ENCODE measurements around the gene C6orf52. TPM values are rescaled to one million over a fixed set of nuclear protein-coding genes. Genes with fewer than 3 reads are reported as not detected.

Gene C6orf52
- total RNA-seq, 1 experiment from 2014 or later, result 1.7 TPM

- DNase-seq (ENCODE audit: low read depth), result peak; percentile 5
Measured at GRCh38 chr6:10655508-10656055, 38.8 kb downstream of the C6orf52 start.

DNA sequence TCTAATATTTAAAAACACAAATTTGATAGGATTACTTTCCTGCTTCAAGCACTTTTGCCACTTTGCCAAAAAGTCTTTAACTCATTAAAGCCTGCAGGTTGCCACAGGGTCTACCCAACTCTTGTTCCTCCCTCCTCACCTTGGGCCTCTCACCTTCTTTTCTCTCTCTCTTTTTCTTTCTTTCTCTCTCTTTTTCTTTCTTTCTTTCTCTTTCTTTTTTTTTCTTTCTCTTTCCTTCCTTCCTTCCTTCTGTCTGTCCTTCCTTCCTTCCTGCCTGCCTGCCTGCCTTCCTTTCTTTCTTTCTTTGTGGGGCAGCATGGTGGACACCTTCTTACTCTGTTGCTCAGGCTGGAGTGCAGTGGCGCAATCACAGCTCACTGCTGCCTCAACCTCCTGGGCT is 50.2 kb downstream of the C6orf52 start:
- no peak for DNase-seq (ENCODE audit: low read depth)

GRCh38 chr6:10643201-10643651 is 51.2 kb downstream of the C6orf52 start:
- no peak for DNase-seq (ENCODE audit: low read depth)

DNA sequence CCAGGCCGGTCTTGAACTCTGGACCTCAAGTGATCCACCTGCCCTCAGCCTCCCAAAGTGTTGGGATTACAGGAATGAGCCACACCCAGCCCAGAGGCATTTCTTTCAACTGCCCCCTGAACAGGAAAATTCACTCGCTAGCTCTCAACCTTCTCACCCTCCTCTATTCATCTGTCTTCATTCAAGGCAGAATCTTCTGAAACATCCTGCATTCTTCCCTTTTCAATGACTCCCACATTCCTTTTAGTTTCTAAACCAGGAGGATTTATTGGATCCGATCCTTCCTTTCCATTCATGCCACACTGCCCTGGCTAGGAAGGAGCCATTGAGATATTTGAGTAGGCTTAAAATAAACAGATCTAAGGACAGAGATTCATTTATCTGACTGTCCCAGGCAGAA is 52.9 kb downstream of the C6orf52 start:
- no peak for DNase-seq (ENCODE audit: low read depth)

- no peak for DNase-seq (ENCODE audit: low read depth)
Measured at GRCh38 chr6:10640412-10640811, 54.0 kb downstream of the C6orf52 start.

- peak; percentile 86 for DNase-seq (ENCODE audit: low read depth)
Measured at GRCh38 chr6:10633216-10633615, 61.2 kb downstream of the C6orf52 start.

DNA sequence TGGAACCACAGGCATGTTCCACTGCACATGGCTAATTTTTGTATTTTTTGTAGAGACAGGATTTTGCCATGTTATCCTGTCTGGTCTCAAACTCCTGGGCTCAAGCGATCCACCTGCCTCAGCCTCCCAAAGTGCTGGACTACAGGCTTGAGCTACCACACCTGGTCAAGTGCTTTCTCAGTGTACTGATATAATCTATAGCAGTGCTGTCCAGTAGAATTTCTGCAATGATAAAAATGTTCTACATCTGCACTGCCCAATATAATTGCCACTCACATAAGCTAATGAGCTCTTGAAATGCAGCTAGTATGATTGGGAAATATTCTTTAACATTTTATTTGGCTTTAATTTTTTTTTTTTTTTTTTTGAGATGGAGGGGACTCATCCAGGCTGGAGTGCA is 64.2 kb downstream of the C6orf52 start:
- DNase-seq (ENCODE audit: low read depth), result no peak

DNA sequence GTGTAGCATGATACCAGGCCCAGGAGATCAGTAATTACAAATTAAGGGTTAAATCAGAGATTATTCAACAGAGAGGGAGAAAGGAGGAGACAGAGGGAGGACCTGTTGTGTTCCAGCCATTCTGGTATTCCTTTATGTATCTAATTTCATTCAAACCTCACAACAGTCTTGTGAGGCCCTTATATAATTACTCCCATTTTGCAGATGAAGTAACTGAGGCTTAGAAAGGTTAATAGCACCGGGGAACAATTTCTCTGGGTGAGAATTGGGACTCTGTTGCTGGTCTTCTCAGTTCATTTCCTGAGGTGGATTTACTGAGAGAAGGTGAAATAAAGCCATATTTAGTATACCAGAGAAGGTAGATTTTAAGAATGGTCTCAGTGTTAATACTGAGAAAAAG is 66.6 kb downstream of the C6orf52 start:
- DNase-seq (ENCODE audit: low read depth), result no peak

DNA sequence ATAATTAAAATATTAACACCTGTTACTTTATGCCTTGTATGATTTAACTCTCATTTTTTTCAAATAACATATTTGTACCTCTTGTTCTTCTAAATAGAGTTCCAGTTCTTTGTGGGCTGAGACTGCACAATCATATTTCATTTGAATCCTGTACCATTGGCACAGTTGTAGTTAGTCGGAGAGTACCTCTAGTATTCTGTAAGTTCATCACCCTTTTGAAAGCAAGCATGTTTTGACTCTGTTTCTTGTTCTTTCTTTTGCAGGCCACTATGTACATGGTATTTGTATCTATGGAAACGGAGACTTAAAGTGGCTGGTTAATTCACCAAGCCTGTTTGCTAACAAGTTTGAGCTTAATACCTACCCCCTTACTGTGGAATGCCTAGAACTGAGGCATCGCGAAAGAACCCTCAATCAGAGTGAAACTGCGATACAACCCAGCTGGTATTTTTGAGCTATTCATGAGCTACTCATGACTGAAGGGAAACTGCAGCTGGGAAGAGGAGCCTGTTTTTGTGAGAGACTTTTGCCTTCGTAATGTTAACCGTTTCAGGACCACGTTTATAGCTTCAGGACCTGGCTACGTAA is 68.2 kb downstream of the C6orf52 start:
- no peak for DNase-seq (ENCODE audit: low read depth)

GRCh38 chr6:10624836-10625235 is 69.6 kb downstream of the C6orf52 start:
- no peak for DNase-seq (ENCODE audit: low read depth)

DNA sequence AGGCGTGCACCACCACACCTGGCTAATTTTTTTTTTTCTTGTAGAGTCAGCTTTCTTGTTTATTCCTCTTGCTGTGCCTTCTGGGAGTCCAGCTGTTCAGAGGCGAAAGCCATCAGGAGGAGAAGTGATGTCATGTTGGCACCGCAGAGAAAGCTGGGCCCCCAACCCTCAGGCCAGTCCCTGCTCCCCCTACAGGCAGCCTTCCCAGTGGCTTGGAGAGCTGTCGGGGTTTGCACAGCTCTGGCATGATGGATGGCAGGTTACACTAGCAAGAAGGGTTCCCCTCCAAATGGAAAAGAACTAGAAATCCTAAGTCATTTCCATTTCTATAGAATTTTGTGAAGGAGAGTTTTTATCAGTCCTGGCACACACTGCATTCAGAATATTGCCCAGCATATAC is 72.6 kb downstream of the C6orf52 start:
- DNase-seq (ENCODE audit: low read depth), result no peak

Other genes with a start within 250 kb of the C6orf52 start
- 6.2 and 7.9 TPM in 2 replicates for gene GCNT2, start 173.3 kb downstream of the C6orf52 start, total RNA-seq (2014; rRNA removed; shearing (Covaris generic))
- gene PAK1IP1, start 356 bp upstream of the C6orf52 start, total RNA-seq (2014; rRNA removed; shearing (Covaris generic)), result 34.0 and 37.1 TPM in 2 replicates
- 238 and 266 TPM in 2 replicates for gene TMEM14C, start 28.5 kb upstream of the C6orf52 start, total RNA-seq (2014; rRNA removed; shearing (Covaris generic))
- 181 and 185 TPM in 2 replicates for gene TMEM14B, start 53.2 kb upstream of the C6orf52 start, total RNA-seq (2014; rRNA removed; shearing (Covaris generic))
- gene MAK, start 143.9 kb upstream of the C6orf52 start, total RNA-seq (2014; rRNA removed; shearing (Covaris generic)), result not detected in 2 replicates
- gene GCM2, start 187.4 kb upstream of the C6orf52 start, total RNA-seq (2014; rRNA removed; shearing (Covaris generic)), result not detected in 2 replicates
- 0.49 and 4.9 TPM in 2 replicates for gene SYCP2L, start 192.4 kb upstream of the C6orf52 start, total RNA-seq (2014; rRNA removed; shearing (Covaris generic))